NK-92 treated with Interleukin-12 subunit alpha and Interleukin-12 subunit beta, amount 100 ng/mL, for 24 hours (cell line): ENCODE results near the gene HOXC13.

ENCODE experiments used
- DNase-seq: peaks from one replicate; lab custom pipeline; 2025; lab: John Stamatoyannopoulos, UW

HOXC13 gene

GRCh38 chr12:53955036-53955775 is 16.6 kb downstream of the HOXC13 start:
- DNase-seq: no peak

- no peak for DNase-seq
Measured at GRCh38 chr12:53955776-53956250, 17.2 kb downstream of the HOXC13 start.

GRCh38 chr12:53956251-53956887 is 17.7 kb downstream of the HOXC13 start:
- DNase-seq: no peak

DNA sequence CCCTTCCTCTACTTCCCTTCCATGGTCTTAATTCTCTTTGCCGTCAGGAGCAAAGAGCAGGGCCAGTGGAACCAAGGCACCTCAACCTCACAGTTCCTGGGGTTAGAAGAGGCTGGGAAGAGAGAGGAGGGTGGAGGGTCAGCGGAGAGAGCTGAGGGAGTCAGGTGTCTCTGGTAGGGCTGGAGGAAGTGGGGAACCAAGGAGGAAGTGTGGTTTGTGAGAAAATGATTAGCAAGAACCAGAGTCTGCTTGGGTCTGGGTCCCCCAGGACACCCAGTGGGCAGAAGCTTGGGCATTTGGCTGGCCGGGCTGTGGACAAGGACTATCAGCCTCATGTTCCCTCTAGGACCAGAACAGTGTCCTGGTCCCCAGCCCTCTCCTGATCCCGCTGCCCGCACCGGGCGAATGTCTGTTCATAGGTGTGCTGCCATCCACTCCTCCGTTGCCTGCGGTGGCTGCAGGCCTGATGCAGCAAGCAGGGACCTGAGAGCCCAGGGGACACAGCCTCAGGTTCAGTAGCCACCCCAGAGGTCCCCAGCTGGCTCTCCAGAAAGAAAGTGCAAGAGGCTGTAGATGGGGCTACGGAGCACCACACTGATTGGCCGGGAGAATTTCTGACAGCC is 18.4 kb downstream of the HOXC13 start:
- no peak for DNase-seq

GRCh38 chr12:53958128-53958527 is 19.5 kb downstream of the HOXC13 start:
- no peak for DNase-seq

DNA sequence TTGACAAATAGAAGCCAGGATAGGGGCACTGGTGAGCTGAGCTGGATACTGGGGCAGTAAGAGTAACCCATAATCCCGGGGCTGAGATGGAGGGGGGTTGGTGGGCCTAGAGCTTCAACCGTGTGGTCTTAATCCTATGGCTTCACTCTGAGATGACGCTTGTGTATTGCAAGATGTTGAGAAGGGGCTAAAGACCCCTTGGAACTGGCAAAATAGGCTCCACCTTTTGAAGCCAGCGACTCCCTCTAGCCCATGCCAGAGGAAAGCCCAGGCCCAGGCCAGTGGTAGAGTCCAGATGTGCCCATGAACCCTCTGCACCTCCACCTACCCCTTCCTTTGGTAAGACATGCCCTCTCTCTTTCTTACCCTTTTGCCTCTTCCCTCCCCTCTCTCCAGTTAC is 20.7 kb downstream of the HOXC13 start:
- DNase-seq: no peak

GRCh38 chr12:53960187-53961024 is 21.8 kb downstream of the HOXC13 start:
- no peak for DNase-seq

DNA sequence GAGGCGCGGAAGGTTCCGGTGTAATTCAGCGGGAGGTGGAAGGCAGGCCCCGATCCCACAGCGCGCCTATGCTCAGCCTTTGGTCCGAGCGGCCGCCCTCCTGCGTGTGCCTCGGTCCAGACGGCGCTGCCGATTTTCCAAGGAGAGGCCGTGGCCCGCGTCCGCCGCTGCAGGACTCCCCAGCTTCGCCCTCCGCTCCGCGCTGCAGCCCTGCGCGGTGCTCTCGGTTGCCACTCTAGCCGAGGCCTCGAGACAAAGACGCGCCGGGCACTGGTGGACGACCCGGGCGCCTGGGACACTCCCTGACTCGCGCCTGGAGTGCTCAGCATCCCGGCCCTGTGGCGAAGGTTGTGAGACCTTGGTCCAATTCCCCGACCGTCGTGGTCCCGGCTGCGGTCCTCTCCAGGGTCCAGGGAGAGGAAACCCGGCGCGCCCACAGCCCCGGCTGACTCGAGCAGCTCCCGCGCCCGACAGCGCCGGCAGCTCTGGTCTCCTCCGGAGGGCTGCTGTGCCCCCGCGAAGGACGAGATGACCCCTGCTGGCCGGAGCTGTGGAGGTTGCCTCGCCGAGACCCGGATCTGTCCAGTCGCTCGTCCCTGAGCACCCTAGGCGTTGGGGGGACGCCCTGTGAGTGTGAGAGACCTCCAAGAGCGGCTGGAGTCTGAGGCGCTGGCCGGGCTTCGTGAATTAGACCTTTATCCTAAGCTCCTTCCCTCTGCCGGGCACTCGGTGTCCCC is 22.6 kb downstream of the HOXC13 start:
- no peak for DNase-seq

DNA sequence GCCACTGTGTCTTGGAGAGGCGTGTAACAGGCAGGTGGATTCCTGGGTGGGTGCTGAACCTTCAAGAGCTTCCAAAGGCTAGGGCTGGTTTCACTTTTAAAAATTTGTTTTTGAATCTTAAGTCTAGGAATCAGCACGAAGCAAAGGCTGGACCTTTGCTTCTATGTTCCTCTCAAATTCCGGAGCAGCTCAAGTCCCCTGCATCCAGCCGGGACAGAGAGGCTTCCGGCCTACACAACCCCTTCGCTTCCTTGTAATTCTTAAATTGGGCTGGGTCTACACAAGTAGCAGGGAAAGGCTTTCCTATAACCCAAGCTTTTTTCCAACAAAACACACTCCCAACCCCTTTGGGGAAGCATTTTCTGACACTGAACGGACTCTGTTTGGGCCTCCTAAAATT is 24.4 kb downstream of the HOXC13 start:
- DNase-seq: no peak

GRCh38 chr12:53963434-53964314 is 25.0 kb downstream of the HOXC13 start:
- no peak for DNase-seq

GRCh38 chr12:53964315-53964713 is 25.7 kb downstream of the HOXC13 start:
- DNase-seq: no peak

GRCh38 chr12:53965281-53966084 is 26.9 kb downstream of the HOXC13 start:
- DNase-seq: no peak

DNA sequence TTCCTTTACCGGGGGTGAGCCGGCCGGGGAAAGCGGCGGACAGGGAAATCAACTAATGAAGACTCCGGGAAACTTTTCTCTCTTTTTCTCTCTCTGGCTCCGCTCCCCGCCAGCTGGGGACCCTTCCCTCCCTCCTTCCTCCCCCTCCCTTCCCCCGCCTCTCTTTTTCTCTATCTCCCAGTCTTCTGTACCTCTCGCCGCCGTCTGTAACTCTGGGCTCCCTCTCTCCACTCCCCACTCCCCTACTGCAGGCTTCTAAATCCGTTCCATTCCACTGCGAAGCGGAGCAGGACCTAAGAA is 27.4 kb downstream of the HOXC13 start:
- no peak for DNase-seq

DNA sequence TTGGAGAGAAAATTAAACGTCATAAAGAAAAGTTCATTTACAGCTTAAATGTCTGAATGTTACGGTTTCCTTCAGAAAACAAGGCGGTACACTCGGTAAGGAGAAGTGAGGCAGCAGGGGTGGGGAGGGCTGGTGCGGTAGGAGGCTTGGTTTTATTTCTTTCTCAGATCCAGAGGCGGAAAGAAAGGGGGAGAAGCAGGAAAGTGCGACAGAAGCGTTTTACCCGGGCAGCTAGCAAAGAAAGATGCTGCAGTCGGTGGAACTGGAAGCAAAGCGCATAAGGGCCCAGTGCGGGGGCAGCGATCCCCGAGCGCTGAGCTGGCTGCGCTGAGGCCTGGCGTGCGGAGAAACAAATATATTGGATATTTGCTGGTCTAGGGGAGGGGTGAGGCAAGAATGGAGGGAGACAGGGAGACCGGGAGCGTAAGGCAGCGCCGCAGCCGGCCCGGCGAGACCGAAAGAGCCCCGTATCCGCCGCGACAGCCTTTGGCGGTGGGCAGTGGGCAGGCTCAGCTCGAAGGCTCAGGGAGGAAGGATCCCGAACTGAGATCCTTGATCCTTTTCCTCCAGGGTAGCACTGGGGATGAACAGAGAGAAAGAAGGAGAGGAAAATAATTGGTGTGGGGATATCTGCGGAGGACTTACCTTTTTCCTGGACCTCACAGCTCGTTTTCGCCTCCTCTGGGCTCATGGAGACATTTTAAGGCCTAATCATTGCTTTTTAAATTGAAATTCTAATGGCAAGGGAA is 27.9 kb downstream of the HOXC13 start:
- no peak for DNase-seq

GRCh38 chr12:53967421-53967925 is 28.8 kb downstream of the HOXC13 start:
- no peak for DNase-seq

GRCh38 chr12:53968214-53969127 is 29.8 kb downstream of the HOXC13 start:
- no peak for DNase-seq

DNA sequence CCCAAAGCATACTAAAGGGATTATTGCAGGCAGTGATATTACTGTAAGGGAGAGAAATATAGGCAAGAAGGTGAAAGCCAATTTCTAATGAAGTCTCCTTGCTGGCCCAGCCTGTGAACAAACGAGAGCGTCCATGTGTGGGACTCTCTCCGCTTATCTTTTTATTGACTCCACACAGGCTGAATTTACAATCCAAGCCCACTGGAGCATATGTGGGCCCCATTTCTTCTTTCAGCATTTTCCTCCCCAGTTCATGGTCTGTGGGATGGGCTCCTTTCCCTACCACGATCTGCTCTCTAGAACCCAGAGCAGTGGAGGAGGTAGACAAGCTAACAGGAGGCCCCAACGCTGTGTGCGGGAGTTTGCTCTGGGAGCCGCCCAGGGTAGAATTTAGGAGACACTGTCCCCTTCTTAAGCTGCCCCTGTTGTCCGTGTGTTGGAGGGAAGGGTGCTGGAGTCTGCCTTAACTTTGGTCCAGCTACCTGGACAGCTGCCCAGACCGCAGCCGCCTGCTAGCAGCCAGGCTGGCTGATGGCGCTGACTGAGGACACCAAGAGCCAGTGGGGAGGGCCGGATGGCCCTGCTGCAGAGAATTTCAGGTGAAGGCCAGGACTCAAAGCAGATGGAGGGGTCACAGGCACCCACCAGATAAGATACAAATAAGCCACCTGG is 31.1 kb downstream of the HOXC13 start:
- DNase-seq: no peak
